K562 (cell line): ENCODE data around the gene FKBP7. TPM values are rescaled to one million over a fixed set of nuclear protein-coding genes. Genes with fewer than 3 reads are reported as not detected.

Experiments used
- CAMTA2 ChIP-seq: fragments of 250-450 bp; sonication (Bioruptor Pico); conservative IDR thresholded peaks from 2 replicates; pipeline ENCODE4 v1.5.1; 2022
- CBX3 ChIP-seq, 2 experiments: IDR thresholded peaks; 1 replicate in 1 of 2; 2 replicates in 1 of 2; pipeline ENCODE4 v1.6.1; 2012; ENCODE audit warnings: inconsistent platforms in 2 of 2, low read length in 2 of 2, borderline replicate concordance in 1 of 2, control low read depth in 1 of 2
- ELF4 ChIP-seq: fragments of 450-650 bp; formaldehyde crosslinking; IDR thresholded peaks from 2 replicates; pipeline ENCODE4 v1.4.0; 2022; ENCODE audit warnings: missing genetic modification characterization
- JUN ChIP-seq, 2 experiments: sonication (generic) in 1 of 2; formaldehyde crosslinking in 1 of 2; IDR thresholded peaks; 2 replicates each; pipeline versions ENCODE4 v1.6.1 to v1.8.0; 2012 to 2022; ENCODE audit warnings: borderline replicate concordance in 2 of 2, mild to moderate bottlenecking in 2 of 2, improper control_type of control experiment in 1 of 2, low read depth in 1 of 2, low read length in 1 of 2, missing genetic modification reagents in 1 of 2
- RREB1 ChIP-seq: fragments of 250-450 bp; sonication (Bioruptor Pico); IDR thresholded peaks from 2 replicates; pipeline ENCODE4 v1.4.0; 2020
- SIN3A ChIP-seq, 2 experiments: fragments of 150-350 bp in 1 of 2; IDR thresholded peaks; 2 replicates each; pipeline ENCODE4 v1.6.1; 2011 to 2016; ENCODE audit warnings: borderline replicate concordance in 2 of 2, low read depth in 2 of 2, low read length in 2 of 2, mild to moderate bottlenecking in 2 of 2, moderate library complexity in 2 of 2; ENCODE audit not compliant: control insufficient read depth in 1 of 2
- STAT5B ChIP-seq: fragments of 250-450 bp; sonication (Bioruptor Pico); IDR thresholded peaks from 2 replicates; pipeline ENCODE4 v1.8.0; 2021; ENCODE audit warnings: mild to moderate bottlenecking, inconsistent platforms
- TAF15 ChIP-seq: fragments of 200-400 bp; formaldehyde crosslinking; IDR thresholded peaks from 2 replicates; pipeline ENCODE4 v1.6.1; 2017; ENCODE audit warnings: mild to moderate bottlenecking, low read depth, low read length, moderate library complexity
- TEAD4 ChIP-seq, 2 experiments: sonication (generic) in 1 of 2; formaldehyde crosslinking in 1 of 2; IDR thresholded peaks; 2 replicates each; pipeline versions ENCODE4 v1.6.1 to v1.8.0; 2012 to 2022; ENCODE audit warnings: borderline replicate concordance in 1 of 2, inconsistent platforms in 1 of 2, low read length in 1 of 2, mild to moderate bottlenecking in 1 of 2, missing genetic modification reagents in 1 of 2
- TFAP4 ChIP-seq: sonication (generic); formaldehyde crosslinking; IDR thresholded peaks from 2 replicates; pipeline ENCODE4 v1.8.0; 2022; ENCODE audit warnings: missing genetic modification reagents, mild to moderate bottlenecking, moderate library complexity, borderline replicate concordance
- TRIM25 ChIP-seq: fragments of 450-650 bp; IDR thresholded peaks from 2 replicates; pipeline ENCODE4 v1.7.0; 2016; ENCODE audit warnings: borderline replicate concordance
- YY1 ChIP-seq, 3 experiments: IDR thresholded peaks; 2 replicates each; pipeline ENCODE4 v1.6.1; 2011; ENCODE audit warnings: low read length in 2 of 3, mild to moderate bottlenecking in 2 of 3, moderate library complexity in 2 of 3, borderline replicate concordance in 1 of 3, control low read depth in 1 of 3, low read depth in 1 of 3; ENCODE audit not compliant: insufficient read depth in 3 of 3, insufficient replicate concordance in 2 of 3, control insufficient read depth in 1 of 3, insufficient read length in 1 of 3; ENCODE audit errors: extremely low read depth in 1 of 3
- ZNF655 ChIP-seq: fragments of 250-450 bp; sonication (Bioruptor Pico); IDR thresholded peaks from 2 replicates; pipeline ENCODE4 v1.5.0; 2021
- polyA plus RNA-seq, 8 experiments: library from polyadenylated mRNA; depleted of rRNA in 4 of 8; stranded (reverse) in 5 of 8; unstranded in 3 of 8; fragments of >200 nt; fragmentation: Nextera tagmentation in 2 of 8; fragmentation: Illumina TruSeq in 1 of 8; extraction: Ambion mirVana in 2 of 8; extraction: Trizol in 1 of 8; gene quantifications; 2 replicates each; pipeline versions ENCODE4 v1.2.1 to v1.2.3, GENCODE V29; 2011 to 2014; ENCODE audit warnings: inconsistent platforms in 1 of 8, missing spikeins in 1 of 8
- total RNA-seq, 7 experiments: library from RNA; depleted of rRNA in 6 of 7; stranded (reverse); fragments of >200 nt in 6 of 7; fragmentation: Illumina TruSeq in 2 of 7; extraction: Trizol in 2 of 7; gene quantifications; 2 replicates each; pipeline versions ENCODE4 v1.2.1 to v1.2.3, GENCODE V29; 2011 to 2021; ENCODE audit warnings: low replicate concordance in 1 of 7

Gene FKBP7
- total and polyA plus RNA-seq, 9 of the 15 experiments (the other 6 are each of a cell fraction or from before 2014, with no cell fraction given) = 6.1 to 23.2 (median 19.0) TPM

GRCh38 chr2:178478439-178479274, at the start of gene FKBP7 (continued):
- TF ChIP-seq YY1 (IDR thresholded peaks at IDR 0.05; ENCODE audit: borderline replicate concordance in 1 of 3, control insufficient read depth in 1 of 3, extremely low read depth in 1 of 3, insufficient read depth in 3 of 3, insufficient read length in 1 of 3, insufficient replicate concordance in 2 of 3, low read depth in 1 of 3, low read length in 2 of 3) (peak in 2 of 3 experiments; percentile 63 to 70), ELF4 (CRISPR knock-in tag) (peak; percentile 67; the same call in 1 of the 2 replicates), CBX3 (IDR thresholded peaks at IDR 0.05; ENCODE audit: borderline replicate concordance in 1 of 2, low read length in 2 of 2) (peak in 1 of 2 experiments; percentile 44; a peak in 1 of 3 replicates), TRIM25 (peak; percentile 92; the same call in 1 of the 2 replicates), SIN3A (IDR thresholded peaks at IDR 0.05; ENCODE audit: borderline replicate concordance in 2 of 2, control insufficient read depth in 1 of 2, low read depth in 2 of 2, low read length in 2 of 2) (peak; percentile 55 to 85; a peak in 2 of 4 replicates), TAF15 (no peak), TEAD4 (IDR thresholded peaks at IDR 0.05; ENCODE audit: low read length) (0 out of 2 replicates have a peak, but pooled peaks have one; percentile 6), TEAD4 (CRISPR knock-in tag; IDR thresholded peaks at IDR 0.05; ENCODE audit: borderline replicate concordance) (no peak), JUN (IDR thresholded peaks at IDR 0.05; ENCODE audit: borderline replicate concordance, low read depth, low read length) (peak; percentile 8; the same call in 1 of the 2 replicates), JUN (CRISPR knock-in tag; IDR thresholded peaks at IDR 0.05; ENCODE audit: borderline replicate concordance) (0 out of 2 replicates have a peak, but pooled peaks have one; percentile 36), ZNF655 (CRISPR knock-in tag) (no peak), TFAP4 (CRISPR knock-in tag) (peak; percentile 31), STAT5B (CRISPR knock-in tag) (no peak), RREB1 (CRISPR knock-in tag) (peak; percentile 74), CAMTA2 (CRISPR knock-in tag) (0 out of 2 replicates have a peak, but pooled peaks have one; percentile 28)
